ENCODE results near the gene TELO2.

- TF ChIP-seq POLR2AphosphoS5 (IDR thresholded peaks at IDR 0.05; ENCODE audit: low read depth, low read length) (no peak), POLR2A (IDR thresholded peaks at IDR 0.05; ENCODE audit: low read depth, low read length) (no peak)
Observed at GRCh38 chr16:1556254-1556653, 63.1 kb downstream of the TELO2 start.

All from GM12892 (cell line).